B cell (primary cell): ENCODE results near the gene ANTXR1.

Source experiments
- CTCF ChIP-seq: fragments of 200-600 bp; IDR thresholded peaks from one replicate; pipeline ENCODE4 v1.8.0; 2022; ENCODE audit warnings: antibody characterized with exemption, mild to moderate bottlenecking
- EZH2 ChIP-seq: IDR thresholded peaks from 2 replicates; pipeline ENCODE4 v1.6.1; 2012; ENCODE audit warnings: borderline replicate concordance, low read depth, mild to moderate bottlenecking, moderate library complexity, low read length; ENCODE audit not compliant: insufficient read depth, poor library complexity, severe bottlenecking

GRCh38 chr2:69103419-69103818, 90.4 kb downstream of the ANTXR1 start:
- no peak for TF ChIP-seq CTCF
- TF ChIP-seq EZH2: no peak
